ENCODE results near the gene TMEM191B. TPM values are rescaled to one million over a fixed set of nuclear protein-coding genes. Genes with fewer than 3 reads are reported as not detected.
"Not testable (repeated sequence)": the region's sequence is repeated elsewhere in the genome, so short reads cannot be mapped to it uniquely, and the experiment has no call there.

The TMEM191B gene
- total RNA-seq: 0.32 TPM
- long read RNA-seq, partial matches to known transcripts: 1 of 1 reads
- long read RNA-seq, other reads (novel, unspliced or antisense): 0 of 1 reads

DNA sequence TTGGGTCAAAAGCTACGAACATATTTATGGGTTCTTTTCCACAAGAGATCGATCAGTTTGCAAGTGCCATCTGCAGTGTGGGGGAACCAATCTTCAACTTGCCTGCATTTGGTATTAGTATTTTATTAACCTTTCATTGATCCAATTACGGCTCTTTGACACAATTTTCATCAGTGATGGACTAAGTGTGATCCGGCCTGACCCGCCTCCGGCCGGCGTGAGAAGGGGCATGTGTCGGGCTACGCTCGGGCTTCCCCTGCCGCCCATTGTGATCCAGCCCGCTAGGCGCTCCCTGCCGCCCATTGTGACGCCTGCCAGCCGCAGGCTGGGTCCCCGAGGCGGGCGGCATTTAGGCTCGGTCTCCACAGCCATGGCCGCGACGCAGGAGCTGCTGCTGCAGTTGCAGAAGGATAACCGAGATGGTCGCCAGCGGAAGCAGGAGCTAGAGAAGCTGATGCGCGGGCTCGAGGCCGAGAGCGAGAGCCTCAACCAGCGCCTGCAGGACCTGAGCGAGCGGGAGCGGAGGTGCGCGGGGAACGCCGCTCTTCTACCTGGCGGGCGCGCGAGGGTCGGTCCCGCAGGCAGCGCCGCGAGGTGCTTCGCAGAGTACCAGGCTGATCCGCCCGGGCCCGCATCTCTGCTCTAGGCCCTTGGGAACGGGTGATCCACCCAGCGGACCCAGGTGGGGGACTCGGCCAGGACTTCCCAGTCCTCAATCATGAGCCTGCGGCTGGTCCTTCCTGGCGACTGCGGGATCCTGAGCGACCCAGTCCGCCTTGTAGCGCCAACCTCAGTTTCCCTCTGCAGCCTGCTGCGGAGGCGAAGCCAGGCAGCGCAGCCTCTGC is at the start of gene TMEM191B:
TSS of gene TMEM191B (plus strand) at position 51 of the 845 bp plus-strand sequence. CDS start at position 230, 179 bp downstream.
- DNase-seq; intact Hi-C loops (cut with DNase I): not testable (repeated sequence)
- ATAC-seq (ENCODE audit: poor library complexity): peak; percentile 34

DNA sequence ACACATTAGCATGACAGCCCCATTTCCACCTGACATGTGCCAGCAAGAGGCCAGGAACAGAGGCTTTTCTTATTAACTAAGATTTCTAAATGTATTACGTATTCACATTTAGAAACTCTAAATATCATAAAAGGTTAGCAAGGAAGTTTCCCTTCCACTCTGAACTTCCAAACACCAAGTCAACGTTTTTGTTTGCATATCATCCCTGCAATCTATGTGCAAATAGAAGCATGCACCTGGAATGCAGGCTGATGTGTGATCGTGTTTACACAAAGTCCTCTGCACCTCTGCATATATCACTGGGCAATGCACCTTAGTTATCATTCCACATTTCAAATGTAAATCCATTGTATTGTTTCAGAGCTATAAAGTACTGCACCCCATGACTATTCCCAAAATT is 31.4 kb upstream of the TMEM191B start:
- DNase-seq; intact Hi-C loops (cut with DNase I); ATAC-seq (ENCODE audit: poor library complexity): not testable (repeated sequence)

DNA sequence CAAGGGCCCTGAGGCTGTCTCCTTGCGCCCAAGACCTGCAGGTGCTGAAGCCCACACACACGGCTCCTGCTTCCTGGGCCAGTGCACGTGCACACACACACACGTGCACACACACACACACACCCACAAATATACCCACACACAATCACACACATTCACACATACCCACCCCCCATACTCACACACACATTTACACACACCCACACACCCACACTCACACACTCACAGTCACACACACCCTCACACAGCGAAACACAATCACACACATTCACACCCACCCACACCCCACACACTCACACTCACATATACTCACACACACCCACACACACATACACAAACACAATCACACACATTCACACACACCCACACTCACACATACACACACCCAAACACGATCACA is 16.3 kb upstream of the TMEM191B start:
- intact Hi-C loops (cut with DNase I); DNase-seq; ATAC-seq (ENCODE audit: poor library complexity): not testable (repeated sequence)

DNA sequence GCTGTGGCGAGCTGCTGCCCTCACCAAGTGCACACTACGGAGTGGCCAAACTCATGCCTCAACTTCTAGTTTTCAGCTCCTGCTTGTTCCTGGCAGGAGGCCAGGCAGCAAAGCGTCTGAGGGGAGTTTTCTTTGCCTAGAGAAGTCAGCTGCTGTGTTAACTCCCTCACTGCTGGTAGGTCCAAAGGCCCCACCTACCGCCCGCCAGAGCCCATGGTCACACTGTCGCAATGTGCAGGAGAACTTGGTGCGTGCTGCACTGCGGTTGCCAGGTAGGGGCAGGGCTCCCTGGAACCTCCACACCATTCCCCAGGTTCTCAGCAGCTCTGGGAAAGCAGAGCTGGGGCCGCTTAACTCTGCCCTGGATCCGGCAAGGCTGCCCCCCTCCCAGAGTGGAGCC is 15.2 kb upstream of the TMEM191B start:
- DNase-seq; intact Hi-C loops (cut with DNase I): not testable (repeated sequence)

DNA sequence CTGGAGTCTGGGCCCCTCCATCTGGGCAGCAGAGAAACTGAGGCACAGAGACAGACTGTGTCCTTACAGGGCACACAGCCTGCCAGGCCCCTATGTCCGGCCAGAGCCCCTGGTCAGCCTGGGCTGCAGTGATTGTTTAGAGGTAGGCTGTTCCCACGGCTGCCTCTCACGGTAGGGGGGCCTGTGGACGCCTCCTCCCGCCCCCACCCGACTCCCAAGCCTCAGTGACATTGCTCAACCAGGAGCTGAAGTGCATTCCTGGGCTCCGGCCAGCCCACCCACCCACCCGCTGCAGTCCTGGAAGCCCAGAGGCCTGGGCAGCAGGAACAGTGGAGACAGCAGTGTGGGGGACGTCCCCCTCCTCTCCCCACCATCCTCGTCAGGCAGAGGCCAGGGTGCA is 14.1 kb upstream of the TMEM191B start:
- ATAC-seq (ENCODE audit: poor library complexity); intact Hi-C loops (cut with DNase I); DNase-seq: not testable (repeated sequence)

More for the DNA sequence above, 15.2 kb upstream of the TMEM191B start:
- ATAC-seq (ENCODE audit: poor library complexity): not testable (repeated sequence)

DNA sequence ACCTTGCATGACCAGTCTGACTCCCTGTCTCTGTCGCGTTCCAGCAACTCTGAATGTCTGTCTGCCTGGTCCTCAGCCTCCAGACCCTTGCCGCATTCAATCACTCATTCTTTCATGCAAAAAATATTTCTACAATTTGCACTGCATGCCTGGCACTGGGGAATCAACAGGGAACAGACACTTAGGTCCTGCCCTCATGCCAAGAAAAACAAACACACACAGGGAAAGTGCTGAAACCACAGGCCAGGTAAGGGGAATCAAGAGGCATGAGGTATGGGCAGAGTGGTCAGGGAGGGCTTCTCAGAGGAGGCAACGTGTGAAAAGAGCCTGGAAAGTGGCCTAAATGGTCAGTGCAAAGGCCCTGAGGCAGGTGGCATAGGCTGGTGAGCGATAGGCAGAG is 9.5 kb upstream of the TMEM191B start, which contains the start of gene GGTLC3:
TSS of gene GGTLC3 (minus strand) at position 101 of the 400 bp plus-strand sequence. CDS start 264 bp downstream, outside the sequence.
- DNase-seq; intact Hi-C loops (cut with DNase I); ATAC-seq (ENCODE audit: poor library complexity): not testable (repeated sequence)

DNA sequence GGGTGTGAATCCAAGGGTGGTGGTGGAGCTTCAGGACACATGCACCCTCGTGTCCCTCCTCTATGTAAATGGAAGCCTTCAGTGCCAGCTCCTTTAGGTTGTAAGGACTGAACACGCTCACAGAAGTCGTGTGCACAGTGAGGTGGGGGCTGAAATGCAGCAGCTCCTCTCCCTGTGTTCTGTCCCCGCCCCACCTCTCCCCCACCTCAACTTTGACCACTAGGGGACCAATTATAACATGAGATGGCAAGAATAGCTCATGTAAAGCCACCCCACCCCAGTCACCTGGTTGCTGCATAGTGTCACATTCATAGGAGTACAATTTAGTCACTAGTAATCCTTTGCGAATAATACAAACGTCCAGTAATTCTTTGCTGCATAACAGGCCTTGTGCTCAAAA is 4.8 kb upstream of the TMEM191B start:
- intact Hi-C loops (cut with DNase I); ATAC-seq (ENCODE audit: poor library complexity); DNase-seq: not testable (repeated sequence)

DNA sequence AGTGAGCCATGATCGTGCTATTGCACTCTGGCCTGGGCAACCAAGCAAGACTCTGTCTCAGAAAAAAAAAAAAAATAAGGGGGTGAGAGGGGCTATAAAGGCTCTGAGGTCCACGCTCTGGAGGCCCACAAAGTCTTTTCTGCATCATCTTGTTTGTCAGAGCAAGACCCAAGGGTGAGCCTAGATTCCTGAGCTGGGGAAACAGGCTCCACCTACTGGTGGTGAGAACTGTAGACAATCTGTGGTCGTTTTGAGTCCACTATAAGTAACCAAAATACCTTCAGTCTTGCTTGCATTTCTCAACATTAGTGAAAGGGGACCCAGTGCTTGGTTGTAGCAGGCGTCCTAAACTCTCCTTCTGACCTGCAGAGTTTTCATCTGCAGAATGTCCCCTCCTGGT is 4.3 kb upstream of the TMEM191B start:
- ATAC-seq (ENCODE audit: poor library complexity): peak; percentile 59
- DNase-seq; intact Hi-C loops (cut with DNase I): not testable (repeated sequence)

DNA sequence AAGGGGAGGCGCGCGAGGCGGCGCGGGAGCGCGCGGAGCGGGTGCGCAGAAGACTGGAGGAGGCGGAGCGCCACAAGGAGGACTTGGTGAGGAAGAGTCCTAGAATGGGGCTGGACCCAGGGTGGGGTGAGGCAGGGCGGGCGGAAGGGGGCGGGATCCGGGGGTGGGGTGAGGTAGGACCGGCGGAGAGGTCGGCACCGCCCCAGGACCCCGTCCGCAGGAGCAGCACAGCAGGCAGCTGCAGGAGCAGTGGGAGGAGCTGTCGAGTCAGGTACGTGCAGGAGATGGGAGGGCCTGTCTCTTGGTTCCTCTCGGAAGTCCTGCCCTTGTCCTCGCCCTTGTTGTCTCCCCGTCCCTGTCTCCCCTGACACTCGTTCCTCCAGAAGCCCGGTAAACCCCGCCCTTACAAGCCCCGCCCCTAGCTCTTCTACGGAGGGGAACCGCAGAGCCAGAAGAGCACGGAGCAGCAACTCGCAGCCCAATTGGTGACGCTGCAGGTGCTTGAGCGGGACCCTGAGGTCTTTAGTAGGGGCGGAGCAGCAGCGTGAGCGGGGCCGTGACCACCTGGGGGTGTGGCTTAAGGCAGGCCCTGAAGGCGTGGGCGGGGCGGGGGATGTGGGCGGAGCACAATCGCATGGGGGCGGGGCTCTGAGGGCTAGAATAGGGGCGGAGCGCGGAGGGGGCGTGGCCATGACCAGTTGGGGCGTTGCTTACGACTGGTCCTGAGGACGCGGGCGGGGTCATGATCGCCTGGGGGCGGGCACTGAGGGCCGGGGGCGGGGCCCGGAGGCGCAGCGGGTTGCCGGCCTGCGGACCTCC is 1.2 kb downstream of the TMEM191B start:
- DNase-seq (peak; percentile 95), ATAC-seq (ENCODE audit: poor library complexity) (peak; percentile 97)
- intact Hi-C loops (cut with DNase I): not testable (repeated sequence)

DNA sequence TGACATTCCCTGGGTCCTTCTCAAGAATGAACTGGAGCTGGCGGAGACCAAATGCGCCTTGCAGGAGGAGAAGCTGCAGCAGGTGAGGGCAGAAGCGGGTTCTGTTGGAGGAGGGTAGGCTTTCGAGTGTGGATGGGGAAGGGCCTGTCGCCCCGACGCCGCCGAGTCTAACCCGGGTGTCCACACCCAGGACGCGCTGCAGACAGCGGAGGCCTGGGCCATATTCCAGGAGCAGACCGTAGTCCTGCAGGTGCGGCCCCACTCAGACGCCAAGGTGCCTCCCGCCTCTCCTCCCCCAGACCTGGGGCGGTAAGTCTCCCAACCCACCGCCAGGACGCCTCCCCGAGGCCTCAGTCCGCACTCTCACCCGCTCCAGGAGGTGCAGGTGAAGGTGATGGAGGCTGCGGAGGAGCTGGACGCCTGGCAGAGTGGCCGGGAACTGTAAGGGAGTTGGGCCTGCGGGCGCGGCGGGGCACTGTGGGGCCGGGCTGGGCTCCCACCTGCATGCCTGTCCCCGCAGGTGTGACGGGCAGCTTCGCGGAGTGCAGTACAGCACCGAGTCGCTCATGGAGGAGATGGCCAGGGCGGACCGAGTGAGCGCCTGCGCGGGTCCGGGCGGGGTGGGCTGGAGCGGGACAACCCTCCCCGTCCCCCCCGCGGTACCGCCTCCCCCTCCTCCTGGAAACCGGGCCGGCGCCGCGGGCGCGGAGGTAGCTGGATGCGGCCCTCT is 2.0 kb downstream of the TMEM191B start:
- intact Hi-C loops (cut with DNase I); DNase-seq: not testable (repeated sequence)
- peak; percentile 24 for ATAC-seq (ENCODE audit: poor library complexity)

DNA sequence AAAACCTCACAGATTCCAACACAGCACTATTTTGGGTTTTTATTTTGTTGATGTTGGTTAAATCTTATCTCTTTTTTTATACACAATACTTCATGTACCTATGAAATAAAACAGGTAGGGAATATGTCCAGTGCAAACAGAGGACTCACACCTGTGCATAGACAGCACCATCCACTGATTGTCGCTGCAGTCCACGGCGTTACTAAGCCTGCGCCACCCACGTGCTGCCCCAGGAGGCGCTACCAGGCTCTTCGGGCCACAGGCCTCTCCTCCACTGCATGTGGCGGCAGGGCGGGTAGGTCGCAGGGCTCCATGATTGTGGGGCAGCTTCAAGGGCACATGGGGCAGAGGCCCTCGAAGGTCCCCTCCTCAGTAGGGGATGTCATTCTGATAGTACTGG is 6.0 kb downstream of the TMEM191B start:
- DNase-seq; ATAC-seq (ENCODE audit: poor library complexity); intact Hi-C loops (cut with DNase I): not testable (repeated sequence)

DNA sequence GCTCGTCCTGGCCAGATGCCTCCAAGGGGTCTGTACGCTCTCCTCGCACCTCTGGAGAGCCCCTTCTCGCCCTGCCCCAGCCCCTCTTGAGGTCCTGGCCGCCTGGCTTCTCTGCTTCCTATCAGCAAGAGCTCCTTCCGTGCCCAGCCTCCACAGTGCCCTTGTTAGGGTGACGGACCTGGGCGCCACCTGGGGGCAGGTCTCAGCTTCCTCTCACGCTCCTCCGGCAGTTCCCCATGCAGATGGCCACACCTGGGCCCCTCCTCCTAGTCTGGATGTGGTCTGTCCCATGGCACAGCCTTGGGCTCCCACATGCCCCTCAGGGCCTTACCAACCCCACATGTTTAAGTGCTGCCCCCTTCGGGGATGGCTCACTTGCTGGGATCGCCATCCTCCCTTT is 6.7 kb downstream of the TMEM191B start:
- intact Hi-C loops (cut with DNase I); DNase-seq; ATAC-seq (ENCODE audit: poor library complexity): not testable (repeated sequence)

DNA sequence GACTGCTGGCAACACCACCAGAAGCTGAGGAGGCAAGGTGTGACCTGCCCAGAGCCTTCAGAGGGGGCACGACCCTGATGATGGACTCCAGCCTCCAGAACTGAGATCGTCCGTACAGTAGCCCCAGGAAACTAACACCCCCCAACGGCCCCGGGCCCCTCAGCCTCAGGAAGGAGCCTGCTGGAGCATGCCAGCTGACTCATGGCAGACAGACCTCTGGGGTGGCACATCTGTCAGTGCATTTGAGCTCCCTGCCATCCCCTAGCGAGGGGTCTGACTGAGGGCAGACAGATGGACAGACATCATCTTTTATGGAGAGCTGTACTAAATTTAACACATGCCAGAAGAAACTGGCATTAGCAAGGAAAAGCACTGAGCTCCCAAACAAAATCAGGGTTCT is 12.4 kb downstream of the TMEM191B start:
- intact Hi-C loops (cut with DNase I); ATAC-seq (ENCODE audit: poor library complexity); DNase-seq: not testable (repeated sequence)

DNA sequence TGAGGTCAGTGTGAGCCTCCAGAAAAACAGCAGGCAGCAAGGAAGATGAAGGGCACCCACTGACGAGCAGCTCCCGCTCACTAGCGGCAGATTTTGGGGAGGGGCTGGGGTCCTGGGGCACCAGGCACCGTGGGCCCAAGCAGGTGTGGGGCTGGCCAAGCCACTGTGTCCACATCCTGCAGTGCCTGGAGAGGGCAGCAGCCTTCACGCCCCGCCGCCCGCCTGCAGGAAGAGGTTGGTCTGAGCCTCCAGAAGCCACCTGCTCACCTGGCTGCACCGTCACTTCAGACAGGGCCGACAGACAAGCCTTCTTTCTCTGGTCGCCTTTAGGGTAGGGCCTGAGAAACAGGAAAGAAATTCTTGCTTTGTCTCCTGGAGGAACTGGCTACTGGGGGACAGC is 15.8 kb downstream of the TMEM191B start:
- DNase-seq; intact Hi-C loops (cut with DNase I); ATAC-seq (ENCODE audit: poor library complexity): not testable (repeated sequence)

DNA sequence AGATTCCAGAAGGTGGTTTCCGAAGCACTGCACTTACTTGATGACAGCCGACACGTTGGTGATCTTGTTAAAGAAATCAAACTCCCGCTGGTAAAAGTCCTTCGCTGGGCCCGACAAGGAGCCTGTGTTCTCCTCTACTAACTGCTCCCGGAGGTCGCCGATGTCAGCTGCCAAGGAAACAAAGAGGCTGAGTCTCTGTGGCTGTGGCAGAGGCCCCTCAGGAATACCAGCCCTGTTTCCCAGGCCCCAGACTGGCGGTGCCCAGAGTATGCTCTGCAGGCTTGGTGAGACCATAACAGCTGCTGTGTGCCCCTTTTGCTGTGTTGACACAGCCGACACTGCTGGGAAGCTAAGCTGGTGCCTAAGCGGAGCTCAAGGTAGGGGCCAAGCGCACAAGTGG is 17.0 kb downstream of the TMEM191B start:
- ATAC-seq (ENCODE audit: poor library complexity); intact Hi-C loops (cut with DNase I); DNase-seq: not testable (repeated sequence)

DNA sequence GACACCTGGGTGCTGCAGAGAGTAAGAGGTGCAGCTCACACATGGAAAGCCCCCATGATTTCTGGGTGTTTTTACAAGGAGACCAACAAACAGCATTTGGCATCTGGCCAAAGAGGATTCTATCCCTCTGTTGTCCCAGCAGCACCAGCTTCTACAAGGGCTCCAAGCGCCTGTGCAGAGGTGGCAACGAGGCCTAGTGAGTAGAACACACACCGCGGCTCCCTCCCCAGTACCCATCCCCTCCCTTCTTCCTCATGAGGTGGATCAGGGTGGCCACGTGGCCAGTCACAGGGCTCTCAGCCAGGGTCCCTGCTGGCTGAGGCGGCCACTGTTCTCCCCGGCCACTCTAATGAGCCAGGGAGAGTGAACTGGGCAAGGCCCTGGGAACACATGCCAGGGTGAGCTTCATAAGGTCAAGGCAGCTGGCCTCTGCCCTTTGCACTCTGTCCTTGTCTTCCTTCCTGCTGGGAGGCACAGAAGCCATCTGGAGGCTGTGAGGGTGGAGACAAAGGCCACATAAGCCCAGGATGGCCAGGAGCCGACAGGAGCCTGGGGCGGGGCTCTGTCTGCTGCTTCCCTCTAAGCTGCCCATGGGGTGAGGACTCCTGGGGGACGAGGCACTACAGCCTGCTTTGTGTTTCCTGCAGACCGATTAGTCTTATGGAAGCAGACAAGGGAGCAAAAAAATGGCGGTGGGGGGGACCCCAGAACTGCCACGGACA is 22.0 kb downstream of the TMEM191B start:
- ATAC-seq (ENCODE audit: poor library complexity); DNase-seq; intact Hi-C loops (cut with DNase I): not testable (repeated sequence)

DNA sequence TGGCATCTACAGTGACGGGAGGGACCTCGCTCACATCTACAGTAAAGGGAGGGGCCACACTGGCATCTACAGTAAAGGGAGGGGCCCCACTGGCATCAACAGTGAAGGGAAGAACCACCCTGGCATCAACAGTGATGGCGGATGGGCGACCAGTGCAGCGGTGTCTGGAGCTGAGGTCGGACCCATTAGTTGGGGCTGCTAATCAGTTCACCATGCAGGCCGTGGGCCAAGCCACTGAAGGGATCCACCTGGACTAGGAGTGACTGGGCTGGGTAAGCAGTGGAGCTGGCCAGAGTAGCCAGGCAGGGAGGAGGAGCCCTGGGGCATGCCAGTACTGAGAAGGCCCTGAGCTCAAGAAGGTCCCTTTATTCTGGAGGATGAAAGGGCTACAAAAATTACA is 23.4 kb downstream of the TMEM191B start:
- ATAC-seq (ENCODE audit: poor library complexity); DNase-seq; intact Hi-C loops (cut with DNase I): not testable (repeated sequence)
